A549 (cell line): Measurements from ENCODE around the gene CBFA2T2. TPM values are rescaled to one million over a fixed set of nuclear protein-coding genes. Genes with fewer than 3 reads are reported as not detected.

ENCODE experiments used
- ATAC-seq, 2 experiments: fragments of 200-7000 bp in 1 of 2; fragments of >200 bp in 1 of 2; cut with Nextera tagmentation in 1 of 2; cut with Tn5 transposase in 1 of 2; 3 replicates each; pipeline versions ENCODE4 v1.8.0 to v1.9.1; 2018 to 2020; ENCODE audit warnings: mild to moderate bottlenecking in 1 of 2, moderate library complexity in 1 of 2
- CTCF ChIA-PET: fragments of 300-600 bp; sonication (Branson Sonifier 250); formaldehyde crosslinking; extraction: SDS; loops from one replicate; lab custom pipeline; 2021; ENCODE audit warnings: antibody characterized with exemption, inconsistent platforms; lab: Yijun Ruan, JAX
- POLR2A ChIA-PET: fragments of 350-600 bp; formaldehyde crosslinking; extraction: SDS; loops from one replicate; lab custom pipeline; 2021; ENCODE audit warnings: antibody characterized with exemption, inconsistent platforms; lab: Yijun Ruan, JAX
- DNase-seq, 2 experiments: peaks; one replicate each; pipeline versions ENCODE4 v3.0.0 to v3.0.0-alpha.2; 2011 to 2016; ENCODE audit warnings: low read depth in 1 of 2, low spot score in 1 of 2
- FAIRE-seq: peaks from 2 replicates; lab custom pipeline; 2011; peaks lifted over from hg19 to GRCh38; lab: Jason Lieb, UNC
- H3K27ac ChIP-seq, 2 experiments: fragments of >200 bp; sonication (Bioruptor Twin); formaldehyde crosslinking; 3 replicates each; pipeline ENCODE4 v1.5.1; 2016 to 2017
- H3K4me1 ChIP-seq: fragments of >200 bp; sonication (Bioruptor Twin); formaldehyde crosslinking; 3 replicates; pipeline ENCODE4 v1.6.1; 2016
- H3K4me2 ChIP-seq: fragments of >200 bp; sonication (Bioruptor Twin); formaldehyde crosslinking; 3 replicates; pipeline ENCODE4 v1.6.1; 2016
- H3K4me3 ChIP-seq: fragments of >200 bp; sonication (Bioruptor Twin); formaldehyde crosslinking; 3 replicates; pipeline ENCODE4 v1.5.1; 2016
- H3K9me3 ChIP-seq: fragments of >200 bp; sonication (Bioruptor Twin); formaldehyde crosslinking; 3 replicates; pipeline ENCODE4 v1.6.1; 2016
- BHLHE40 ChIP-seq: IDR thresholded peaks from 2 replicates; pipeline ENCODE4 v1.6.1; 2012; ENCODE audit warnings: low read depth, low read length, inconsistent platforms
- CHD2 ChIP-seq: fragments of 150-350 bp; IDR thresholded peaks from 2 replicates; pipeline ENCODE4 v1.6.1; 2014; ENCODE audit warnings: low read length; ENCODE audit not compliant: partially characterized antibody
- EP300 ChIP-seq, 2 experiments: fragments of >200 bp; sonication (Bioruptor Twin); formaldehyde crosslinking; IDR thresholded peaks; 2 replicates in 1 of 2; 3 replicates in 1 of 2; pipeline ENCODE4 v1.6.1; 2016 to 2017
- FOSL2 ChIP-seq, 2 experiments: fragments of 450-650 bp in 1 of 2; fragments of >200 bp in 1 of 2; sonication (Bioruptor Twin) in 1 of 2; formaldehyde crosslinking; IDR thresholded peaks; 2 replicates each; pipeline versions ENCODE4 v1.5.0 to v1.6.1; 2016 to 2020; ENCODE audit warnings: mild to moderate bottlenecking in 1 of 2, moderate library complexity in 1 of 2
- FOXS1 ChIP-seq: fragments of 250-450 bp; sonication (Bioruptor Pico); IDR thresholded peaks from 2 replicates; pipeline ENCODE4 v1.5.0; 2020; ENCODE audit warnings: mild to moderate bottlenecking, moderate library complexity
- HOXA7 ChIP-seq: fragments of 250-450 bp; sonication (Bioruptor Pico); IDR thresholded peaks from 2 replicates; pipeline ENCODE4 v1.5.0; 2020; ENCODE audit warnings: mild to moderate bottlenecking, moderate library complexity
- HOXB13 ChIP-seq: fragments of 250-450 bp; sonication (Bioruptor Pico); IDR thresholded peaks from 2 replicates; pipeline ENCODE4 v1.5.0; 2020; ENCODE audit warnings: low read depth, mild to moderate bottlenecking, moderate library complexity
- MAFK ChIP-seq: fragments of 450-650 bp; IDR thresholded peaks from 2 replicates; pipeline ENCODE4 v1.6.1; 2014; ENCODE audit not compliant: partially characterized antibody
- MAX ChIP-seq: IDR thresholded peaks from 2 replicates; pipeline ENCODE4 v1.6.1; 2012
- MAZ ChIP-seq: fragments of 150-350 bp; IDR thresholded peaks from 2 replicates; pipeline ENCODE4 v1.6.1; 2014; ENCODE audit warnings: antibody characterized with exemption, low read depth, low read length, borderline replicate concordance
- MYC ChIP-seq: IDR thresholded peaks from 2 replicates; pipeline ENCODE4 v1.6.1; 2012; ENCODE audit warnings: mild to moderate bottlenecking, inconsistent platforms, low read length, improper control_type of control experiment, borderline replicate concordance
- PHF8 ChIP-seq: fragments of 200-600 bp; sonication (generic); IDR thresholded peaks from 2 replicates; pipeline ENCODE4 v1.6.1; 2016; ENCODE audit warnings: low read depth, mild to moderate bottlenecking, antibody characterized with exemption, moderate library complexity, borderline replicate concordance
- REST ChIP-seq: fragments of 200-600 bp; sonication (generic); IDR thresholded peaks from 2 replicates; pipeline ENCODE4 v1.6.1; 2016; ENCODE audit warnings: antibody characterized with exemption, mild to moderate bottlenecking, moderate library complexity
- RFX5 ChIP-seq: fragments of 450-650 bp; IDR thresholded peaks from 2 replicates; pipeline ENCODE4 v1.7.1; 2014; ENCODE audit warnings: antibody characterized with exemption, mild to moderate bottlenecking, moderate library complexity
- SREBF2 ChIP-seq: fragments of 450-650 bp; IDR thresholded peaks from 2 replicates; pipeline ENCODE4 v1.6.1; 2014; ENCODE audit warnings: mild to moderate bottlenecking, moderate library complexity
- TP53 ChIP-seq: fragments of 250-450 bp; sonication (Bioruptor Pico); IDR thresholded peaks from 2 replicates; pipeline ENCODE4 v1.5.0; 2021; ENCODE audit warnings: mild to moderate bottlenecking, moderate library complexity
- ZC3H11A ChIP-seq: fragments of 450-650 bp; IDR thresholded peaks from 2 replicates; pipeline ENCODE4 v1.6.1; 2014; ENCODE audit warnings: antibody characterized with exemption, mild to moderate bottlenecking
- ZNF302 ChIP-seq: fragments of 250-450 bp; sonication (Bioruptor Pico); IDR thresholded peaks from 2 replicates; pipeline ENCODE4 v1.9.0; 2021; ENCODE audit warnings: inconsistent platforms, mild to moderate bottlenecking, moderate library complexity
- WGBS: methylation state at CpG from one replicate; pipeline ENCODE4 v1.1.6; 2017; ENCODE audit errors: missing lambda C conversion rate; 5-methylcytosine and 5-hydroxymethylcytosine counted together
- polyA plus RNA-seq, 4 experiments: library from polyadenylated mRNA; depleted of rRNA in 3 of 4; stranded (reverse); fragments of >200 nt; fragmentation: RNase III in 1 of 4; extraction: RNeasy Plus Mini Kit Qiagen cat#74134 plus additional on column Dnase treatment in 1 of 4; gene quantifications; 2 replicates in 3 of 4; 3 replicates in 1 of 4; pipeline ENCODE4 v1.2.3, GENCODE V29; 2011 to 2017
- TF ChIP-seq, protein P1 (sequence below): fragments of 450-650 bp; IDR thresholded peaks from 2 replicates; pipeline ENCODE4 v1.6.1; 2014; ENCODE audit warnings: antibody characterized with exemption
- TF ChIP-seq, protein P2 (sequence below): fragments of >200 bp; sonication (Bioruptor Twin); formaldehyde crosslinking; IDR thresholded peaks from 3 replicates; pipeline ENCODE4 v1.6.1; 2016
- TF ChIP-seq, protein P3 (sequence below): fragments of 250-450 bp; sonication (Bioruptor Pico); IDR thresholded peaks from 2 replicates; pipeline ENCODE4 v1.5.0; 2020; ENCODE audit warnings: low read depth, mild to moderate bottlenecking, moderate library complexity
- TF ChIP-seq, protein P4 (sequence below): fragments of >200 bp; sonication (Bioruptor Twin); formaldehyde crosslinking; IDR thresholded peaks from 2 replicates; pipeline ENCODE4 v1.6.1; 2016

Gene CBFA2T2
- polyA plus RNA-seq, 2 of the 4 experiments (the other 2 are of a cell fraction) = 6.8 to 9.4 TPM

GRCh38 chr20:33465481-33466302, 24.2 kb upstream of the CBFA2T2 start:
- DNase-seq = no peak
- 59% methylated on average over 9 of the region's 9 CpGs for WGBS

DNA sequence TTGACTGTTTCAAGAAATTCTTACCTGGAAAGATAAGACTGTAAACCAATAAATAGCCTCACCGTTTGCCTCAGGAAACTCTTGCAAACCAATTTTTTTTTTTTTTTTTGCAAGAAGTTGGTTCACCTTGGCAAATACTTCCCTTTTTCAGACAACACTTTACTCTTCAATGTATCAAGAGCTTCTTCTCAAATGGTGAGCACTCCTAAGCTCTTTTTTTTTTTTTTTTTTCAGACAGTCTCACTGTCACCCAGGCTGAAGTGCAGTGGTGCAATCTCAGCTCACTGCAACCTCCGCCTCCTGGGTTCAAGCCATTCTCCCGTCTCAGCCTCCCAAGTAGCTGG, 23.6 kb upstream of the CBFA2T2 start:
- ChIA-PET POLR2A (no interaction called here), CTCF (interaction anchor here (2.2 kb wide), 1 partner anchor 9 kb away, joined by 6 read pairs; no protein-coding TSS in a partner anchor)
- Histone ChIP-seq H3K4me1 (no peaks in the 10 kb centered on the region), H3K4me3 (no peak overlapping the region), H3K27ac (no peak overlapping the region), H3K9me3 (no peaks in the 10 kb centered on the region), H3K4me2 (no peak overlapping the region)
- DNase-seq (no peak), FAIRE-seq (no peak), ATAC-seq (no peak)
- 66% methylated on average over 3 of the region's 3 CpGs for WGBS
- TF ChIP-seq RFX5 = no peak
- TF ChIP-seq, protein P1, sequence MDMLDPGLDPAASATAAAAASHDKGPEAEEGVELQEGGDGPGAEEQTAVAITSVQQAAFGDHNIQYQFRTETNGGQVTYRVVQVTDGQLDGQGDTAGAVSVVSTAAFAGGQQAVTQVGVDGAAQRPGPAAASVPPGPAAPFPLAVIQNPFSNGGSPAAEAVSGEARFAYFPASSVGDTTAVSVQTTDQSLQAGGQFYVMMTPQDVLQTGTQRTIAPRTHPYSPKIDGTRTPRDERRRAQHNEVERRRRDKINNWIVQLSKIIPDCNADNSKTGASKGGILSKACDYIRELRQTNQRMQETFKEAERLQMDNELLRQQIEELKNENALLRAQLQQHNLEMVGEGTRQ = no peak
- TF ChIP-seq TP53 (CRISPR knock-in tag) = no peak
- TF ChIP-seq, protein P2, sequence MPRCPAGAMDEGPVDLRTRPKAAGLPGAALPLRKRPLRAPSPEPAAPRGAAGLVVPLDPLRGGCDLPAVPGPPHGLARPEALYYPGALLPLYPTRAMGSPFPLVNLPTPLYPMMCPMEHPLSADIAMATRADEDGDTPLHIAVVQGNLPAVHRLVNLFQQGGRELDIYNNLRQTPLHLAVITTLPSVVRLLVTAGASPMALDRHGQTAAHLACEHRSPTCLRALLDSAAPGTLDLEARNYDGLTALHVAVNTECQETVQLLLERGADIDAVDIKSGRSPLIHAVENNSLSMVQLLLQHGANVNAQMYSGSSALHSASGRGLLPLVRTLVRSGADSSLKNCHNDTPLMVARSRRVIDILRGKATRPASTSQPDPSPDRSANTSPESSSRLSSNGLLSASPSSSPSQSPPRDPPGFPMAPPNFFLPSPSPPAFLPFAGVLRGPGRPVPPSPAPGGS = no peak

More at GRCh38 chr20:33465481-33466302, 24.2 kb upstream of the CBFA2T2 start:
- TF ChIP-seq HOXB13 (no peak), BHLHE40 (no peak), MAFK (no peak), HOXA7 (CRISPR knock-in tag) (no peak), ZNF302 (CRISPR knock-in tag) (no peak), REST (no peak), EP300 (IDR thresholded peaks at IDR 0.05) (no peak), MAX (no peak), FOSL2 (IDR thresholded peaks at IDR 0.05) (no peak), FOSL2 (CRISPR knock-in tag; IDR thresholded peaks at IDR 0.05) (no peak), FOXS1 (CRISPR knock-in tag) (no peak), PHF8 (no peak), SREBF2 (no peak), ZC3H11A (no peak), MAZ (no peak), CHD2 (no peak), MYC (no peak)
- TF ChIP-seq, protein P3, sequence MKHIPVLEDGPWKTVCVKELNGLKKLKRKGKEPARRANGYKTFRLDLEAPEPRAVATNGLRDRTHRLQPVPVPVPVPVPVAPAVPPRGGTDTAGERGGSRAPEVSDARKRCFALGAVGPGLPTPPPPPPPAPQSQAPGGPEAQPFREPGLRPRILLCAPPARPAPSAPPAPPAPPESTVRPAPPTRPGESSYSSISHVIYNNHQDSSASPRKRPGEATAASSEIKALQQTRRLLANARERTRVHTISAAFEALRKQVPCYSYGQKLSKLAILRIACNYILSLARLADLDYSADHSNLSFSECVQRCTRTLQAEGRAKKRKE (CRISPR knock-in tag) = no peak
- TF ChIP-seq, protein P4, sequence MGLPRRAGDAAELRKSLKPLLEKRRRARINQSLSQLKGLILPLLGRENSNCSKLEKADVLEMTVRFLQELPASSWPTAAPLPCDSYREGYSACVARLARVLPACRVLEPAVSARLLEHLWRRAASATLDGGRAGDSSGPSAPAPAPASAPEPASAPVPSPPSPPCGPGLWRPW = no peak
- TF ChIP-seq, protein P2 = no peak
- Histone ChIP-seq H3K9me3 (no peaks in the 10 kb centered on the region), H3K27ac (no peak overlapping the region), H3K4me3 (no peak overlapping the region), H3K4me2 (no peak overlapping the region), H3K4me1 (no peaks in the 10 kb centered on the region)
- CTCF ChIA-PET = no interaction called here
- POLR2A ChIA-PET = no interaction called here
- no peak for ATAC-seq
- no peak for FAIRE-seq
